ENCODE data around the gene S100A12. TPM values are rescaled to one million over a fixed set of nuclear protein-coding genes. Genes with fewer than 3 reads are reported as not detected.

Gene S100A12
- total RNA-seq, 4 donors from 2014 or later = not detected

GRCh38 chr1:153339802-153340201, 35.6 kb downstream of the S100A12 start:
- WGBS, 2 donors = 76 to 77% methylated on average over 6 of the region's 6 CpGs
- DNase-seq (ENCODE audit: low spot score in 2 of 2) = no peak

GRCh38 chr1:153337980-153338853, 37.2 kb downstream of the S100A12 start:
- no peak for DNase-seq (ENCODE audit: low spot score in 2 of 2)
- TF ChIP-seq EP300 (IDR thresholded peaks at IDR 0.05) (no peak), POLR2A (IDR thresholded peaks at IDR 0.05) (no peak), CTCF (IDR thresholded peaks at IDR 0.05) (no peak)
- Histone ChIP-seq H3K27ac (no peak overlapping the region), H3K9me3 (no peaks in the 10 kb centered on the region), H3K4me3 (no peak overlapping the region), H3K4me1 (no peaks in the 10 kb centered on the region), H3K27me3 (peaks cover 0 to 7% of the 10 kb centered on the region in 2 donors), H3K36me3 (no peaks in the 10 kb centered on the region)
- 63 to 67% methylated on average over 8 of the region's 8 CpGs for WGBS, 2 donors

More at GRCh38 chr1:153339802-153340201, 35.6 kb downstream of the S100A12 start:
- TF ChIP-seq POLR2A (IDR thresholded peaks at IDR 0.05) = no peak
- no peak for TF ChIP-seq EP300 (IDR thresholded peaks at IDR 0.05)
- TF ChIP-seq CTCF (IDR thresholded peaks at IDR 0.05) = no peak
- Histone ChIP-seq H3K36me3 (no peaks in the 10 kb centered on the region), H3K4me3 (no peak overlapping the region), H3K4me1 (no peaks in the 10 kb centered on the region), H3K27ac (no peak overlapping the region), H3K27me3 (peaks cover 0 to 14% of the 10 kb centered on the region in 2 donors), H3K9me3 (no peaks in the 10 kb centered on the region)

GRCh38 chr1:153336650-153337049, 38.8 kb downstream of the S100A12 start:
- DNase-seq (ENCODE audit: low spot score in 2 of 2) = no peak
- Histone ChIP-seq H3K27me3 (no peaks in the 10 kb centered on the region), H3K9me3 (peaks cover 0 to 4% (median 0%) of the 10 kb centered on the region in 4 donors), H3K27ac (no peak overlapping the region), H3K4me1 (no peaks in the 10 kb centered on the region), H3K4me3 (no peak overlapping the region), H3K36me3 (no peaks in the 10 kb centered on the region)
- TF ChIP-seq POLR2A (IDR thresholded peaks at IDR 0.05) (no peak), EP300 (IDR thresholded peaks at IDR 0.05) (no peak), CTCF (IDR thresholded peaks at IDR 0.05) (no peak)

- Histone ChIP-seq H3K27me3 (no peaks in the 10 kb centered on the region), H3K36me3 (no peaks in the 10 kb centered on the region), H3K9me3 (peaks cover 0 to 21% (median 0%) of the 10 kb centered on the region in 4 donors), H3K27ac (no peak overlapping the region), H3K4me3 (no peak overlapping the region), H3K4me1 (no peaks in the 10 kb centered on the region)
- DNase-seq (ENCODE audit: low spot score in 2 of 2) = no peak
- TF ChIP-seq POLR2A (IDR thresholded peaks at IDR 0.05) = no peak
- TF ChIP-seq EP300 (IDR thresholded peaks at IDR 0.05) = no peak
- TF ChIP-seq CTCF (IDR thresholded peaks at IDR 0.05) = no peak
- 84 to 90% methylated on average over 1 of the region's 1 CpG for WGBS, 2 donors
Measured at GRCh38 chr1:153333902-153334301, 41.5 kb downstream of the S100A12 start.

GRCh38 chr1:153324912-153325311, 50.5 kb downstream of the S100A12 start:
- Histone ChIP-seq H3K4me1 (no peaks in the 10 kb centered on the region), H3K27me3 (no peaks in the 10 kb centered on the region), H3K27ac (no peak overlapping the region), H3K4me3 (no peak overlapping the region), H3K36me3 (no peaks in the 10 kb centered on the region), H3K9me3 (peaks cover 0 to 56% (median 8%) of the 10 kb centered on the region in 4 donors)
- TF ChIP-seq POLR2A (IDR thresholded peaks at IDR 0.05) = no peak
- no peak for TF ChIP-seq CTCF (IDR thresholded peaks at IDR 0.05)
- no peak for TF ChIP-seq EP300 (IDR thresholded peaks at IDR 0.05)
- no peak for DNase-seq (ENCODE audit: low spot score in 2 of 2)
